B cell (primary cell): ENCODE data around the gene NLGN1. TPM values are rescaled to one million over a fixed set of nuclear protein-coding genes. Genes with fewer than 3 reads are reported as not detected.
"Not testable (repeated sequence)": the region's sequence is repeated elsewhere in the genome, so short reads cannot be mapped to it uniquely, and the experiment has no call there.

ENCODE experiments used
- ATAC-seq: fragments of 200-7000 bp; cut with Tn5 transposase; one replicate; pipeline ENCODE4 v1.10.0; 2021; ENCODE audit warnings: low read depth, mild to moderate bottlenecking, moderate number of reproducible peaks, moderate library complexity
- CTCF ChIA-PET: fragments of 350-600 bp; sonication (Branson Sonifier 250); formaldehyde crosslinking; loops from one replicate; lab custom pipeline; 2021; ENCODE audit warnings: antibody characterized with exemption, inconsistent platforms; lab: Charles Lee
- POLR2A ChIA-PET: fragments of 350-600 bp; sonication (Branson Sonifier 250); formaldehyde crosslinking; loops from one replicate; lab custom pipeline; 2021; ENCODE audit warnings: antibody characterized with exemption; lab: Charles Lee
- DNase-seq: peaks from one replicate; pipeline ENCODE4 v3.0.0; 2013
- H2AFZ ChIP-seq: 2 replicates; pipeline ENCODE4 v1.6.1; 2012; ENCODE audit warnings: mild to moderate bottlenecking, low read depth, low read length; ENCODE audit not compliant: insufficient read depth, poor library complexity, severe bottlenecking
- H3K27ac ChIP-seq, 2 donors: 1 replicate in 1 of 2; 2 replicates in 1 of 2; pipeline ENCODE4 v1.5.1; 2012 to 2013; ENCODE audit warnings: low read length in 2 of 2, mild to moderate bottlenecking in 2 of 2, moderate library complexity in 1 of 2
- H3K27me3 ChIP-seq, 4 experiments: fragments of 200-600 bp in 1 of 4; sonication (generic) in 1 of 4; replicated peaks in 1 of 4; 1 replicate in 2 of 4; 2 replicates in 2 of 4; pipeline versions ENCODE4 v1.6.1 to v1.7.0; 2013 to 2016; ENCODE audit warnings: low read length in 3 of 4, mild to moderate bottlenecking in 2 of 4, mixed read lengths in 1 of 4, moderate library complexity in 1 of 4; ENCODE audit not compliant: insufficient read depth in 4 of 4, control insufficient read depth in 3 of 4; ENCODE audit errors: control extremely low read depth in 1 of 4
- H3K36me3 ChIP-seq, 2 experiments: replicated peaks in 1 of 2; 1 replicate in 1 of 2; 2 replicates in 1 of 2; pipeline versions ENCODE4 v1.6.1 to v1.7.1; 2013; ENCODE audit warnings: low read length in 1 of 2; ENCODE audit not compliant: insufficient read depth in 2 of 2, control insufficient read depth in 1 of 2; ENCODE audit errors: control extremely low read depth in 1 of 2, extremely low read depth in 1 of 2
- H3K4me1 ChIP-seq, 2 donors: fragments of 200-600 bp in 1 of 2; sonication (generic) in 1 of 2; 1 replicate in 1 of 2; 2 replicates in 1 of 2; pipeline versions ENCODE4 v1.5.1 to v1.6.1; 2013 to 2017; ENCODE audit warnings: low read length in 2 of 2; ENCODE audit not compliant: control insufficient read depth in 2 of 2, insufficient read depth in 2 of 2
- H3K4me2 ChIP-seq: replicated peaks from 2 replicates; pipeline ENCODE3; 2012; ENCODE audit warnings: mild to moderate bottlenecking, low read depth, low read length; ENCODE audit not compliant: poor library complexity, severe bottlenecking
- H3K4me3 ChIP-seq, 5 experiments: fragments of 200-600 bp in 1 of 5; sonication (generic) in 1 of 5; 1 replicate in 3 of 5; 2 replicates in 2 of 5; pipeline versions ENCODE4 v1.5.1 to v1.7.0; 2011 to 2016; ENCODE audit warnings: low read length in 4 of 5, mild to moderate bottlenecking in 4 of 5, low read depth in 2 of 5, control low read depth in 1 of 5, moderate library complexity in 1 of 5; ENCODE audit not compliant: insufficient read depth in 1 of 5; ENCODE audit errors: control extremely low read depth in 1 of 5, extremely low read depth in 1 of 5
- H3K79me2 ChIP-seq: fragments of 200-600 bp; sonication (generic); one replicate; pipeline ENCODE4 v1.6.0; 2016; ENCODE audit warnings: low read length; ENCODE audit not compliant: control insufficient read depth, insufficient read depth
- H3K9ac ChIP-seq: fragments of 200-600 bp; sonication (generic); 2 replicates; pipeline ENCODE4 v1.6.1; 2017; ENCODE audit warnings: mild to moderate bottlenecking, low read length, moderate library complexity
- H3K9me3 ChIP-seq, 3 donors: one replicate each; pipeline versions ENCODE4 v1.6.1 to v1.7.1; 2013; ENCODE audit warnings: low read length in 2 of 3; ENCODE audit not compliant: control insufficient read depth in 2 of 3, insufficient read depth in 1 of 3; ENCODE audit errors: control extremely low read depth in 1 of 3
- H4K20me1 ChIP-seq: 2 replicates; pipeline ENCODE4 v1.6.0; 2012; ENCODE audit warnings: mild to moderate bottlenecking, low read length; ENCODE audit not compliant: insufficient read depth, control insufficient read depth, poor library complexity, severe bottlenecking
- H3K27ac Mint-ChIP-seq: one replicate; pipeline ENCODE4 v1.8.0; 2021; ENCODE audit warnings: mixed read lengths
- H3K27me3 Mint-ChIP-seq: one replicate; pipeline ENCODE4 v1.8.0; 2021; ENCODE audit warnings: mixed read lengths
- H3K4me1 Mint-ChIP-seq: one replicate; pipeline ENCODE4 v1.8.0; 2021; ENCODE audit warnings: mixed read lengths
- H3K4me3 Mint-ChIP-seq: one replicate; pipeline ENCODE4 v1.8.0; 2021; ENCODE audit warnings: mixed read lengths
- H3K9me3 Mint-ChIP-seq: one replicate; pipeline ENCODE4 v1.8.0; 2022; ENCODE audit warnings: mixed read lengths; ENCODE audit not compliant: insufficient read depth
- CTCF ChIP-seq: fragments of 200-600 bp; IDR thresholded peaks from one replicate; pipeline ENCODE4 v1.8.0; 2022; ENCODE audit warnings: antibody characterized with exemption, mild to moderate bottlenecking
- EZH2 ChIP-seq: IDR thresholded peaks from 2 replicates; pipeline ENCODE4 v1.6.1; 2012; ENCODE audit warnings: borderline replicate concordance, low read depth, mild to moderate bottlenecking, moderate library complexity, low read length; ENCODE audit not compliant: insufficient read depth, poor library complexity, severe bottlenecking
- WGBS: methylation state at CpG from one replicate; pipeline ENCODE4 v1.1.5; 2013; ENCODE audit warnings: missing lambda C conversion rate; ENCODE audit not compliant: insufficient coverage; 5-methylcytosine and 5-hydroxymethylcytosine counted together
- intact Hi-C: fragments of 100-400 bp; cut with micrococcal nuclease; formaldehyde crosslinking; loops from one replicate; pipeline ENCODE4 v1.10.0; 2022
- polyA plus RNA-seq: library from polyadenylated mRNA; depleted of rRNA; stranded (reverse); fragments of >200 nt; gene quantifications from 2 replicates; pipeline ENCODE4 v1.2.3, GENCODE V29; 2012
- total RNA-seq, 2 donors: library from RNA; stranded (reverse); fragments of 120-200 nt in 1 of 2; gene quantifications; 1 replicate in 1 of 2; 2 replicates in 1 of 2; pipeline versions ENCODE4 v1.2.3 to v1.2.4, GENCODE V29; 2013 to 2022

NLGN1 gene
- total and polyA plus RNA-seq, 2 donors (not counting 1 experiment from before 2014, with no cell fraction given) = not detected

- WGBS = no CpG with 5 or more reads among the region's 1 CpG
These were observed 191.6 kb downstream of the NLGN1 start for GRCh38 chr3:173589116-173589515.

GRCh38 chr3:173591401-173591800, 193.9 kb downstream of the NLGN1 start:
- ATAC-seq (no peak), DNase-seq (no peak)
- Histone ChIP-seq H3K4me1 (no peaks in the 10 kb centered on the region), H3K9me3 (no peaks in the 10 kb centered on the region), H3K27me3 (no peaks in the 10 kb centered on the region), H3K4me2 (no peak overlapping the region), H3K27ac (no peak overlapping the region), H3K79me2 (no peaks in the 10 kb centered on the region), H3K9ac (no peak overlapping the region), H4K20me1 (no peaks in the 10 kb centered on the region), H3K4me3 (no peak overlapping the region), H3K36me3 (no peaks in the 10 kb centered on the region), H2AFZ (no peak overlapping the region)
- TF ChIP-seq EZH2 (no peak), CTCF (no peak)
- no peaks in the 10 kb centered on the region for H3K4me1 Mint-ChIP-seq
- peaks cover under 1% of the 10 kb centered on the region for H3K27me3 Mint-ChIP-seq
- CTCF ChIA-PET = interaction anchor here (0.6 kb wide), 1 partner anchor 8 kb away, joined by 3 read pairs; no protein-coding TSS in a partner anchor
- no peak overlapping the region for H3K27ac Mint-ChIP-seq
- intact Hi-C loops = no loop called here
- POLR2A ChIA-PET = no interaction called here
- H3K9me3 Mint-ChIP-seq = no peaks in the 10 kb centered on the region
- 87% methylated on average over 2 of the region's 2 CpGs for WGBS
- H3K4me3 Mint-ChIP-seq = no peak overlapping the region

More at GRCh38 chr3:173589116-173589515, 191.6 kb downstream of the NLGN1 start:
- ATAC-seq = no peak
- peaks cover 0 to 7% (median 0%) of the 10 kb centered on the region in 4 experiments for H3K27me3 ChIP-seq
- no peak overlapping the region for H3K9ac ChIP-seq
- Mint-ChIP-seq H3K4me3 (no peak overlapping the region), H3K4me1 (no peaks in the 10 kb centered on the region), H3K9me3 (no peaks in the 10 kb centered on the region), H3K27ac (no peak overlapping the region), H3K27me3 (peaks cover 16% of the 10 kb centered on the region)
- CTCF ChIA-PET = no interaction called here
- no peak overlapping the region for H3K4me3 ChIP-seq
- H3K36me3 ChIP-seq = no peaks in the 10 kb centered on the region
- no peak overlapping the region for H3K27ac ChIP-seq
- H3K79me2 ChIP-seq = no peaks in the 10 kb centered on the region
- no peak overlapping the region for H2AFZ ChIP-seq
- H4K20me1 ChIP-seq = no peaks in the 10 kb centered on the region
- H3K4me1 ChIP-seq = no peaks in the 10 kb centered on the region
- H3K9me3 ChIP-seq = peaks cover 0 to 1% (median 0%) of the 10 kb centered on the region in 3 donors
- POLR2A ChIA-PET = no interaction called here
- intact Hi-C loops = no loop called here
- TF ChIP-seq CTCF (no peak), EZH2 (no peak)
- DNase-seq = no peak
- H3K4me2 ChIP-seq = no peak overlapping the region

GRCh38 chr3:173594881-173595280, 197.3 kb downstream of the NLGN1 start:
- H3K27me3 Mint-ChIP-seq, H4K20me1 ChIP-seq, H3K27ac ChIP-seq, H3K4me3 ChIP-seq, intact Hi-C loops, H3K27me3 ChIP-seq, H3K9me3 ChIP-seq, H3K36me3 ChIP-seq, DNase-seq, H3K79me2 ChIP-seq, H3K4me3 Mint-ChIP-seq, ATAC-seq, CTCF ChIA-PET, H3K4me2 ChIP-seq, H2AFZ ChIP-seq, H3K27ac Mint-ChIP-seq, H3K9me3 Mint-ChIP-seq, H3K4me1 ChIP-seq, H3K9ac ChIP-seq, H3K4me1 Mint-ChIP-seq, POLR2A ChIA-PET: not testable (repeated sequence)
- 83% methylated on average over 2 of the region's 3 CpGs for WGBS
